GM21737 (cell line): ENCODE data around the gene HID1.
"Not testable (repeated sequence)": the region's sequence is repeated elsewhere in the genome, so short reads cannot be mapped to it uniquely, and the experiment has no call there.

Source experiments
- ATAC-seq: cut with Tn5 transposase; IDR thresholded peaks from one replicate; pipeline ENCODE4 v1.9.1; 2021; ENCODE audit warnings: mild to moderate bottlenecking, moderate library complexity; ENCODE audit not compliant: unreplicated experiment

HID1 gene

DNA sequence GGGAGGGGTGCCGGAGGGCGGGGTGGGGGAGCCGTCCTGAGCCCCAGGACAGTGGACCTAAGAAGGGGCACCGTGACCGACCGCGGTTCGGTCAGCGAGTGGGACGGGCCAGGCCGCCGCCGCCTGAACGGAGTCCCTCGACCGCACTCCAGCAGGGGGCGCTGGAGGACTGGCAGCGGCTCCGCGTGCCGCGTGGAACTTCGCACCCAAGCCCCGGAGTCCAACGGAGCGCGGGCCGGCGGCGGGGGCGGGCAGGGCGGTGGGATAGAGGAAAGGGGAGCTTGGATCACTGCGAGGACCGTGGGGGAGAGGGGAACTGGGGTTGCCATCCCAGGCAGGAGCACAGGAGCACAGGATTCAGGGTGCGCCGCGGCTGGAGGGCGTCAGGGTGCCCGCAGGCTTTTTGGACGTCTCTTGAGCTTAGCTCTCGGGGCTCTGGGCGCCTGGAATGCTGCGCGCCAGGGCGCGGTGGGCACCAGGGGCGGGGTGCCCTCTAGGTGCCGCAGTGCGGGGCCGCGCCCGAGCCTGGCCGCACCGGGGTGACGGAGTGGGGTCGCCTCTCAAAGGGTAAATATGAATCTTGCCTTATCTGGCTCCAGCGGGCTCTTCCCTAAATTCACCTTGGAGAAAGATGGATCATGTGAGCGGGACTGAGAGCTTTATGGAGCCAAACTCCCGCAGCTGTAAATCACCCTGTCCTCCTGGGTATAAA, 48.9 kb downstream of the HID1 start:
- ATAC-seq = no peak

DNA sequence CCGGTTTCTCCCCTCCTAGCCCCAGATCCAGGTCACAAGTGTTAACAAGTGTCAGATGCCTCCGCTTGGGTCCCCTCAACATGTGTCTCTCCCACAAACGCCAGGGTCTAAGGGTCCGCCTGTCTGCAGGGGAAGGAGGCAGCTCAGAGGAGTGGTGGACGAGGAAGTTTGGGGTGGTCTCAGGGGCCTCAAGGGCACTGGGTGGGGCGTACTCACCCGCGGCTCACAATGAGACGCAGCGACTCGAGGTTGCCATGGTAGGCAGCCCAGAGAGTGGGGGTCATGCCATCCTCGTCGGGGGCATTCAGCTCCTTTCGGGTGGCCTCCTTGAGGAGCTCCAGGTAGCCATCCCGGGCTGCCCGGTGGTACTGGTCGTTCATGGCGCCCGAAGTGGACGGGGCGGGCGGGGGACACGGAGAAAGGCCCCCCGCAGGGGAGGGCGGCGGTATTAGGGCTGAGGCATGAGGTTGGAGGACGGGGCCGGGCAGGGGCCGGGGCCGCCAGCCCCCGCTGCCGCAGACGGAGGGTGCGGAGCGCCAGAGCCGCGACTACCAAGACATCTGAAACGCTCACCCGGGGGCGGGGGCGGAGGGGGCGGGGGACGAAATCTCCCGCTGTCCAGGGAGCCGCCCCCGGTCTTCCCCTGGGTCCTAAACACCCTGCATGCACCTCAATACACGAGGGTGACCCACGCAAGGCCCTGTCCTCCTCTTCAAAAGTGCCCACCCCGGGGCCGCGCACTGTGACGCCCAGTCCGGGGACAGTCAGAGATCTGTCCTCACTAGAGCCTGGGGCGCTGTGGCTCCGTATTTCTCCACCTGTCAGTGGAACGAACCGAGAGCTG, 49.6 kb downstream of the HID1 start, which contains the start of gene USH1G:
Gene USH1G (minus strand): TSS at position 562 of the 844 bp plus-strand sequence. CDS start 182 bp downstream, at position 380.
- ATAC-seq = no peak

DNA sequence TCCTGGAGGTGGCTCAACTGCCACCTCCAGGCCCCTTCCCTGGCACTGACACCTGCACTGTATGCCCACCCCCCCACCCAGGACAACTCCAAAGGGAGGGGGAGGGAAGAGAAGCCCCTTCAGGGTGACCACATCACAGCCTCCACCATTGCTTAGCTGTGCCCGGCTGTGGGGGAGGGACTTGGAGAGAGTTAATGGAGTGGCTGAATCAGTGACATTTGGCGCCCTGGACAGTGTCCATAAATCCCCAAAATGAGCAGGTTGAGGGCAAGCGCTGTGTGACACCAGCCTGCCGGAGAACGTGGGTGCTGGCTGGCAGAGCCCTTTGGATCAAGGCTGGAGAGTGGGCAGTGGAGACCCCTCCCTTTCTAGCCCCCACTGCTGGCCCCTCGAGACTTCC, 50.4 kb downstream of the HID1 start:
- no peak for ATAC-seq

DNA sequence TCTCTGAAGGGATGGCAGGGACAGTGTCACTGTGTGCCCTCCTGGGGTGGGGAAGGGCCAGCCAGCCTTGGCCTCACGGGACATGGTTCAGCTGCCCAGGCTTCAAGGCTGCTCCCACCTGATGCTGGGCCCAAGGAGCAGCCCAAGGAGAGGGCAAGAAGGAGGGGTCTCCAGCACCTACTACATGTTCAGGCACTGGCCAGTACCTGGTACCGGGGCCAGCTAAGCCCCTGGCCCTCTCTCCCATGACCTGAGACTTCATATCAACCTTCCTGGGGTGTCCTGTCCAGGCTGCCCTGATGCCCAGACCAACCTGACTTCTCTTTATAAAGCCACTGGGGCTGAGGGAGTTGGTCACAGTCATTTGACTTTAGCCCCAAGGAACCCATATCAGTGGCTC, 50.8 kb downstream of the HID1 start:
- no peak for ATAC-seq

DNA sequence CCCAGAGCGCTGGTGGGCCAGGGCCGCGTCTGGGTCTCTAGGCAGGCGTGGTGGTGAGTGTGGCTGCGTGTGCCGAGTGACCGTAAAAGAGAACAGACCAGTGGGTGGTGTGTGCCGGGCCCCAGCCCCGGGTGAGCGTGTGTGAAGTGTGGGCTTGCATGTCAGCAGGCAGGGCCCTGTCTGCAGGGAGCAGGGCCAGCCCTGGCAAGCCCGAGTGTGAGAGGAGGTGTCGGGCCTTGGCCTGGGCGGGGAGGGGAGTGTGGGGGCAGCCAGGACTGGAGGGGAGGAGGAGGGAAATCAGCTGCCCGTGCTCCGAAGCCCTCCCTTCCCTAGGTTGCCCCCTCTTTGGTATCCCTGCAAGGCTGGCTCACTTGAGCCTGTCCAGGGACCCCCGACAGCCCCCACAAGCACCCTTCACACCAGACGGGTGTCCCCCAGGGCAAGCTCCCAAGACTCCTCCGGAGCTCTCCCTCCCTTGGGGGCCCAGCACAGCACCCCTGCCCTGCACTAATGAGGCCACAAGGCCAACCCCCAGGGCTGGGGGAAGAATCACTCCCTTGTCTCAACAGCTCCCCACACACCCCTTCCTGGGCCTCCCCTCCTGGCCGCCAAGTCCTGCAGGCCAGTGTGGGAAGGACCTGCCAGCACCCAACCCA, 51.4 kb downstream of the HID1 start:
- ATAC-seq = no peak

DNA sequence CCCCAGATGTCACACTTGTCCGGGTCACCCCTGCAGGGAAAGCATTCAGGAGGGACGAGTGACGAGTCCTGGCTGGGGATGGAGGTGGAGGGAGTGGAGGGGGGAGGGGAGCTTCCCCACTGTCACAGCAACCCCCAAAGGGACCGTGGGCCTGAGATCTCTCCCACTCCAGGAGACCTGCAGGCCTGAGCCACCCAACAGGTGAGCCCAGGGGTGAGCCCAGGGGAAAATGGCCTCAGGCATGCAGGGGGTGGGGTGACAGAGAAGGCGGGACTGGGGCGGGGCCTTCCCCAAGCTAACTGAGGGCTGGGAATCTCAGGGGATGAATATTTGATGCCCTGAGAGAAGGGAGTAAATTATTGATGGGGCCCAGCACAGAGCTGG, 51.9 kb downstream of the HID1 start:
- no peak for ATAC-seq

DNA sequence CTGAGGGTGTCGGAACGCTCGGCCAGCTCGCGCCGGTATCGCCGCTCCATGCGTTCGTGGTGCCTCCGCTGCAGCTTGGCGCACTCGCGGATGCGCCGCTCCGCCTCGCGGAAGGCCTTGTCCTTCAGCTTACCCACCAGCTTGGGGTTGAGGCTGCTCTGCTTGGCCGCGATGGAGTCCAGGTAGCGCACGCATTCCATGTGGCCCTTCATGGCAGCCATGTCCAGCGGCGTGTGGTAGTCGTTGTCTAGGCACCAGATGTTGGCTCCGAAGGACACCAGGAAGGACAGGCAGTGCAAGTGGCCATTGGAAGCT, 52.3 kb downstream of the HID1 start:
- ATAC-seq = no peak

DNA sequence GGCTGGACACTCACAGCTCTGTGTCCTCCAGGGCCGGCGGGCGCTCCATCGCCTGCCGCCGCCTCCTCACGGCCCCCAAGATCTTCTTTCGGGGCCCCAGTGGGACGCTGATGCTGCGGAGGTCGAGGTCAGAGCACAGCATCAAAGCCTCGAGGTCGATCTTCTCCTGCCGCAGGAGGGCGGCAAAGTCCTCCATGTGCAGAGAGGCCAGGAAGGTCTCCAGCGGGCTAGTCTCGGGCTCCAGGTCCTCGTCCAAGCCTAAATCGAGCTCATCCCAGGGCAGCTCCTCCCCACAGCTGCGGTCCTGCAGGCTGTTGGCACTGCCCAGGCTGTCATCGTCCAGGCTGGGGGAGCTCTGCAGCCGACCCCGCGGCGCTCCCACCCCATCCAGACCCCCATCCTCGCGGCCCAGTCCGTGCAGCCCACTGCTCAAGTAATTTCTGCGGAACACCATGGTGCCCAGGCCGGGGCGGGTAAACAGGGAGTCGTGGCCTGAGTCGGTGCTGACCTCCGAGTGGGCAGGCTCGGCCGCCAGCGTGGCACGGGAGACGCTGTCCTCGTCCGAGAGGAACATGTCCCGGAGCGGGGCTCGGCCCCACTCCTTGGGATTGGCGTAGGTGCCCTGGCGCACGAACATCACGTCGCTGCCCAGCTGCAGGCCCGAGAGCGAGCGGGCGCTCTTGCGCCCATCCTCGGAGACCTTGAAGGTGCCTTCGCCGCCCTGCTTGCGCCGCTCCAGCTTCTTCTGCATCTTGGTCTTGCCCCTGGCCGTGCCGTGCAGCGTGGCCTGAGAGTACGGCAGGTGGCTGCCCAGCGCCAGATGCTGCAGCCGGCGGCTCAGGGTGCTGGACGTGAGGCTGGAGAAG, 52.9 kb downstream of the HID1 start:
- no peak for ATAC-seq

DNA sequence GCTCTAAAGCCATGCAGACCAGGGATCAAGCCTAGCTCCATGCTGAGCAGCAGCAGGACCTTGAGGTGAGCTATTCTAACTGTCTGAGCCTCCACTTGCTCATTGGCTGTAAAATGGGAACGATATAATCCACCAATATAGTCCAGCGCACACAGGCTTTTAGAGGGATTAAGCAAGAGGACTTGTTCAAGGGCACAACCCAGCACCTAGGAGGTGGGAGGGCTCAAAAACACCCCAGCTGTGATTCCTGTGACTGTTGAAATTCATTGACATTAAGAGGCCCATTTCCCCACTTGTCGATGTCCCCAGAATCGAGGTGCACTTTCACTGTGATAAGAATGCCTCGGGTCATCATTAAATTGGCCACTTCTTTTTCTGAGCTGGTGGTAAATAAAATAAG, 53.7 kb downstream of the HID1 start:
- ATAC-seq = no peak

DNA sequence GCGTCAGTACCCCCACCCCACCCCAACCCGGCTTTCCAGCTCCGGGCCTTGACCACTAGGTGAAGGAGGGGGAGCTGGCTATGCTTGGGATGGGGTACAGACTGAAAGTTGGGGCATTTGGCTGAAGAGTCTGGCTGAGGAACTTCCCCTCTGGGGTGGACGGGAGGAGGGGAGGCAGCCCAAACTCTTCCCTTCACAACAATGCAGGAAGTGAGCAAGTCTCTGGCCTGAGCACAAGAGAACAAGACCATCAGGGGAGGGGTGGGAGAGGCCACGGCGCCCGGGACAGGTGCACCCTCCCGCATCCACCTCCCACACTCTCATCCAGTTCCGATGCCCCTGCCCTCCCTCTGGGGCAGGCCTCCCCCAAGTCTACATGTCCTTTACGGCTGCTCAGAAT, 55.1 kb downstream of the HID1 start:
- ATAC-seq = no peak

DNA sequence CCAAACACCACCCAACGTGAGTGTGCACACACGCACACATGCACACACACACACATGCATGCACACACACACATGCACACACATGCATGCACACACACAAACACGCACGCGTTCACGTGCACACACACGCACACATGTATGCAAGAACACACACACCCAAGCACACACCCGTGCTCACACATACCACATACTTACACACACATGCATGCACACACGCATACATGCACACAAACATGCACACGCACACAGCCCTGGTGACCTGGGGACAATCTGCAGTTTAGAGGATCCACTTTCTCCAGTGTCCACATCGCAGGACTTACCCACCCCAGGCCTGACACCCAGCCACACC, 55.7 kb downstream of the HID1 start:
- no peak for ATAC-seq

DNA sequence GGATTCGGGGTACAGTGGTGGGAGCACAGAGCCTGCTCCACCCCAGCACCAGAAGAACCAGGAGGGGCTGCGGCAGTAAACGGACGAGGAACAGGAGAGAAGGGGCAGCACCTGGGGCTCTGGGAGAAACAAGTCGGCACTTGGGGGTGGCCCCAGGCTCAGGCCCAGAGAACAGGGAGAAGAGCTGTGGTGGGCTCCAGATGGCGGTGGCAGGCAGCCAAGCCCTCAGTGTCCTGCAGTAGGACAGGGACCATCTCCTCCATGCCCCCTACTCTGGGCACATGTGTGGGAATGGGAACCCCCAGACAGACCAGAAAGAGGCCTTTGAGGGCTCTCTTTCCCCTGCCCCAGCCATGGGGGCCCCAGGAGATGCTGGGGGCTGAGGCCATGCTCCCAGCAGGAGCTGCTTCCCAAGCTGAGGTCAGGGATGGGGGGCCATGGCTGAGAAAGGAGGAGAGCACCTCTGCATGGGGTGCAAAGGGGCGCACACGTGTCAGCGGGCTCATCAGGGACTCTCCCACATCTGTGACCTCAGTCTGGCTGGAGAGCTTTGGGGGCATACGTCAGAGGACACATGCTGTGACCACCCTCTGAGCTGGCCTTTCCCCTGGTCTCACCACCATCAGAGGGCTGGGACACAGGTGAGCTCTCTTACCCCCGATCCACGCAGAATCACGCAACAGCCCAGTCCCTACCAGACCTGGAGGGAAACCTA, 56.3 kb downstream of the HID1 start:
- ATAC-seq = no peak

DNA sequence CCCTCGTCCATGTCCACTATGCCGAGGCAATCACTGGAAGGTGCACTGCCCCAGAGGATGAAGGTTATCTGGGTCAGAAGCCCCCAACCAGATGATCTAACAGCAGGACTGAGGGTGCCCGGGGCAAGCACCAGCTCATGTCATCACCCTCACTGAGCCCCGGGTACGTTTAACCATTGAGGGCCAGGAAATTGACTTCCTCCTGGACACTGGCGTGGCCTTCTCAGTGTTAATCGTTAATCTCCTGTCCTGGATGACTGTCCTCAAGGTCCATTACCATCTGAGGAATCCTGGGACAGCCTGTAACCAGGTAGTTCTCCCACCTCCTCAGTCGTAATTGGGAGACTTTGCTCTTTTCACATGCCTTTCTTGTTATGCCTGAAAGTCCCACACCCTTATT, 61.1 kb downstream of the HID1 start:
- ATAC-seq = not testable (repeated sequence)

DNA sequence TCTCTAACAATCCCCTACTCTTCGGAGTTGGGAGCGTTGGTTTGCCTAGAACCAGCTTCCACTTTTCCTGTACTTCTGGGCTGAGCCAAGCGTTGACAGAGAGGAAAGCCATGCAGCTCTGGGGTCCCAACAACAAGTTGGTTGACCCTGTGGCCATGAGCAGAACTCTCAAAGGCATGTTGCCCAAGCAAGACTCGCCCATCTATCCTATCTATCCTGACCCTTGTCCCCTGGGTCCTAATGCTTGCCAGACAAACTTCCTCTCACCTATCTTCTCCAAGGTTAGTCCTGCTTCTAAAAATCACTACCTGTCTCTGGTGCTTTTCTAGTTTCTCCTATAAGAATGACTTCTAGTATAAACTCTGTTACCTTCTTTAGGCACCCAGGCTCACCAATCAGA, 63.5 kb downstream of the HID1 start:
- not testable (repeated sequence) for ATAC-seq

DNA sequence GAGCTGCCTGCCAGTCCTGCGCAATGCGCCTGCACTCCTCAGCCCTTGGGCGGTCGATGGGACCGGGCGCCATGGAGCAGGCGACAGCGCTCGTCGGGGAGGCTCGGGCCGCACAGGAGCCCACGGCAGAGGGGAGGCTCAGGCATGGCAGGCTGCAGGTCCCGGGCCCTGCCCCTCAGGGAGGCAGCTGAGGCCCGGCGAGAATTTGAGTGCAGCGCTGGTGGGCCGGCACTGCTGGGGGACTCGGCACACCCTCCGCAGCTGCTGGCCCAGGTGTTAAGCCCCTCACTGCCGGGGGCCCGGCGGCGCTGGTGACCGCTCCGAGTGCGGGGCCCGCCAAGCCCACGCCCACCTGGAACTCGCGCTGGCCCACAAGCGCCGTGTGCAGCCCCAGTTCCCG, 65.5 kb downstream of the HID1 start:
- no peak for ATAC-seq

DNA sequence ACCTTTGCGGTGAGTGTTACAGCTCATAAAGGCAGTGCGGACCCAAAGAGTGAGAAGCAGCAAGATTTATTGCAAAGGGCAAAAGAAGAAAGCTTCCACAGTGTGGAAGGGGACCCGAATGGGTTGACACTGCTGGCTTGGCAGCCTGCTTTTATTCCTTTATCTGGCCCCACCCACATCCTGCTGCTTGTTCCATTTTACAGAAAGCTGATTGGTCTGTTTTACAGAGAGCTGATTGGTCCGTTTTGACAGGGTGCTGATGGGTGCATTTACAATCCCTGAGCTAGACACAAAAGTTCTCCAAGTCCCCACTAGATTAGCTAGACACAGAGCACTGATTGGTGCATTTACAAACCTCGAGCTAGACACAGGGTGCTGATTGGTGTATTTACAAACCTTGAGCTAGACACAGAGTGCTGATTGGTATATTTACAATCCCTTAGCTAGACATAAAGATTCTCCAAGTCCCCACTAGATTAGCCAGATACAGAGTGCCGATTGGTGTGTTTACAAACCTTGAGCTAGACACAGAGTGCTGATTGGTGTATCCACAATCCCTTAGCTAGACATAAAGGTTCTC, 66.3 kb downstream of the HID1 start:
- not testable (repeated sequence) for ATAC-seq

DNA sequence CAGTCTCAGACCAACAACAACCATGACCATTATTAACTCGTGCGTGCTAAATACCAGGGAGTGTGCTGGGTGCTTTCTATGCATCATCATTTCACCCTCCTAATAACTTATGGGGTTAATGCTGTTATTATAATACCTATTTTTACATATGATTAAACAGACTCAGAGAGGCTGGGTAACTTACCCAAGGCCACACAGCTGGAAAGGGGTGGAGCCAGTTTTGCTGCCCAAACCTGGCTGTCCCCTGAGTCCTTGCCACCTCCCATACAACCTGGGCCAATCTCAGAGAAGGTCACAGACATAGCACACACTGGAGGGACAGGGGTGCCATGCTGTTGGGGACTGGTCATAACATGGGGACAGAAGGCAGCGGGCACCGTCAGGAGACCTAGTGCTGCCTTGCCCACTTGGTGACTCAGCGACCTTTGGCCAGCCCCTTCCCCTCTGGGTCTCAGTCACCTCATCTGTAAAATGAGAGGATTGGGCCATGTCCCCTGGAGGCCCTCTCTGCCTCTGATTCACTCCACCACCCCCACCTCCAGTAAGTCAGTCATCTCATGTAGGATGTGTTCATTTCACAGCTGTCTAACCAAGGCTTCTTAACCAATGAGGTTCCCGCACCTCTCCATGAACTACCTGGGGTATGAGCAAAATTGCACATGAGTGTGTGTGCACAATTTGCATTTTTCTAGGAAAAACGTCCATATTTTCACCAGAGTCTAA, 67.7 kb downstream of the HID1 start:
- no peak for ATAC-seq

DNA sequence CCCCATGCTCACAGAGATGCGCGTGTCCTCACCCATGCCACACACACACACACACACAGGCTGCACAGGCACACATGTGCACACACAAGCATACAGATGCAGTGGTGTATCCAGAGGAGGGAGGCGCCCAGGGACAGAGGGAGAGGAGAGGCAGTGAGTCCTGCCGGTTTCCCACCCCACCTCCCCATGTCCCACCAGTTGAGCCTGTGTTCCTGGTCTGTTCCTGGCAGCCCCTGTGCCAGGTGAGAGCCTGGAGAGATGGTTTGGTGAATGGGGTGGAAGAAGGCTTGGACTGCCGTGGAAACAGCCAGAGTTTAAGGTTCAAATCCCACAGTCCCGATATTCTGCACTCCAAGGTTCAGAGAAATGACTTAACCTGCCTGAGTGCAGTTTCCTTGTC, 68.9 kb downstream of the HID1 start:
- no peak for ATAC-seq

DNA sequence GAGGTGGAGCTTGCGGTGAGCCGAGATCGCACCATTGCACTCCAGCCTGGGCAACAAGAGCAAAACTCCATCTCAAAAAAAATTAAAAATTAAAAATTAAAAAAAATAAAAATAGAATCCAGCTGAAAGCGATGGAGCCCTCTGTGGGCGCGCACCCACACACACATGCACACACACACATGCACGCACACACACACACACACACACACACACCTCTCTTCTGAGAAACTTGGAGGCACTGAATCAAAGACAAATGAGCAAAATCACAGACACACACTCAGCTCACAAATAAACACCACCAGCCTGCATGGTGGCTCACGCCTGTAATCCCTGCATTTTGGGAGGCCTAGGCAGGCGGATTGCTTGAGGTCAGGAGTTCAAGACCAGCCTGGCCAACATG, 69.5 kb downstream of the HID1 start:
- no peak for ATAC-seq
